ENCODE data around the gene KLLN. TPM values are rescaled to one million over a fixed set of nuclear protein-coding genes. Genes with fewer than 3 reads are reported as not detected.
A peak's percentile ranks its signal among the peaks of the same experiment; 100 is the strongest.
"Not testable (repeated sequence)": the region's sequence is repeated elsewhere in the genome, so short reads cannot be mapped to it uniquely, and the experiment has no call there.

Gene KLLN
- total RNA-seq, 1 experiment from 2014 or later, result 1.4 TPM

- Histone ChIP-seq H4K20me1 (ENCODE audit: insufficient read depth) (peaks cover 10% of the 10 kb centered on the region; the same call in 1 of the 2 replicates), H3K9ac (ENCODE audit: low read length) (peak overlapping the region; percentile 88), H3K9me3 (ENCODE audit: control insufficient read depth in 1 of 2, insufficient read depth in 1 of 2, low read depth in 1 of 2, low read length in 2 of 2) (no peaks in the 10 kb centered on the region), H3K9me2 (ENCODE audit: insufficient read depth) (no peaks in the 10 kb centered on the region), H3K4me1 (ENCODE audit: control insufficient read depth in 1 of 2, insufficient read depth in 2 of 2, low read length in 2 of 2) (peaks cover 14 to 28% of the 10 kb centered on the region in 2 experiments; a peak in 3 of 4 replicates), H2AFZ (ENCODE audit: low read depth, low read length, poor library complexity, severe bottlenecking) (no peak overlapping the region), H3K27ac (ENCODE audit: low read depth, low read length) (peak overlapping the region; percentile 94), H3K4me2 (ENCODE audit: low read length) (peak overlapping the region; percentile 97), H3K36me3 (ENCODE audit: control insufficient read depth in 1 of 2, insufficient read depth in 2 of 2, low read length in 2 of 2) (0 out of 4 replicates have a peak, but pooled peaks cover 0 to 6% of the 10 kb centered on the region in 2 experiments), H3K4me3 (replicated peaks in 1 of 2; ENCODE audit: low read depth in 1 of 2, low read length in 2 of 2) (peak overlapping the region; percentile 84 to 93), H3K79me2 (ENCODE audit: insufficient read depth, low read length) (peaks cover 61% of the 10 kb centered on the region), H3K27me3 (ENCODE audit: insufficient read depth, low read length) (no peaks in the 10 kb centered on the region)
- no peak for ATAC-seq
- CTCF ChIA-PET, result no interaction called here
- no peak for DNase-seq (ENCODE audit: low read depth, low spot score)
- RAD21 ChIA-PET (ENCODE audit: low non-redundant PET in 1 of 2, low total read pairs in 2 of 2, uncharacterized antibody in 2 of 2, unreplicated experiment in 2 of 2), result no interaction called here
- TF ChIP-seq REST (IDR thresholded peaks at IDR 0.05; ENCODE audit: low read depth), result no peak
- TF ChIP-seq SP1 (IDR thresholded peaks at IDR 0.05; ENCODE audit: low read depth), result no peak
- TF ChIP-seq JUND (IDR thresholded peaks at IDR 0.05), result no peak
- no peak for TF ChIP-seq SIN3A (IDR thresholded peaks at IDR 0.05; ENCODE audit: low read depth)
- TF ChIP-seq TCF7L2 (IDR thresholded peaks at IDR 0.05; ENCODE audit: borderline replicate concordance, extremely low read depth, insufficient read depth, insufficient read length), result no peak
- no peak for TF ChIP-seq POLR2A (IDR thresholded peaks at IDR 0.05; ENCODE audit: borderline replicate concordance, extremely low read depth, insufficient read depth, insufficient read length)
- TF ChIP-seq EZH2 (IDR thresholded peaks at IDR 0.05), result no peak
- no peak for TF ChIP-seq ZFX (IDR thresholded peaks at IDR 0.05)
- no peak for TF ChIP-seq ATF3 (IDR thresholded peaks at IDR 0.05)
- no peak for TF ChIP-seq ELF1 (IDR thresholded peaks at IDR 0.05; ENCODE audit: borderline replicate concordance, low read depth)
- no peak for TF ChIP-seq MAX (IDR thresholded peaks at IDR 0.05)
- no peak for TF ChIP-seq ZBTB33 (IDR thresholded peaks at IDR 0.05; ENCODE audit: extremely low read depth, insufficient replicate concordance, low read length)
- intact Hi-C loops (cut with micrococcal nuclease), result loop anchor here (5.0 kb wide), 1 partner anchor 207 kb away; the partner anchor contains the start of gene PAPSS2
- no TSS peak for BruUV-seq (replicated peaks)
- POLR2A ChIA-PET, result no interaction called here
These were observed 1.2 kb upstream of the KLLN start for GRCh38 chr10:87864496-87865059.

GRCh38 chr10:87863951-87864495, 690 bp upstream of the KLLN start:
- intact Hi-C loops (cut with micrococcal nuclease), result loop anchor here (2.0 to 5.0 kb wide), 4 partner anchors 19 to 523 kb away; partner anchors contain the start of genes ATAD1 and PAPSS2
- H3K4me1 ChIP-seq (ENCODE audit: control insufficient read depth in 1 of 2, insufficient read depth in 2 of 2, low read length in 2 of 2), result peaks cover 14 to 28% of the 10 kb centered on the region in 2 experiments; a peak in 3 of 4 replicates
- ChIA-PET POLR2A (interaction anchor here (0.9 to 2.8 kb wide), 3 partner anchors 244 to 524 kb away, joined by 3 to 16 read pairs (median 12); no protein-coding TSS in a partner anchor), RAD21 (ENCODE audit: low non-redundant PET in 1 of 2, low total read pairs in 2 of 2, uncharacterized antibody in 2 of 2, unreplicated experiment in 2 of 2) (interaction anchor here in 1 of 2 experiments (1.5 kb wide), 1 partner anchor 244 kb away, joined by 3 read pairs; no protein-coding TSS in a partner anchor), CTCF (interaction anchor here (2.1 to 3.1 kb wide), 3 partner anchors 244 to 526 kb away, joined by 5 to 20 read pairs (median 12); no protein-coding TSS in a partner anchor)
- peak overlapping the region; percentile 88 for H3K9ac ChIP-seq (ENCODE audit: low read length)
- H3K9me3 ChIP-seq (ENCODE audit: control insufficient read depth in 1 of 2, insufficient read depth in 1 of 2, low read depth in 1 of 2, low read length in 2 of 2); DNase-seq (ENCODE audit: low read depth, low spot score); H3K27me3 ChIP-seq (ENCODE audit: insufficient read depth, low read length); H2AFZ ChIP-seq (ENCODE audit: low read depth, low read length, poor library complexity, severe bottlenecking); H3K9me2 ChIP-seq (ENCODE audit: insufficient read depth); H3K36me3 ChIP-seq (ENCODE audit: control insufficient read depth in 1 of 2, insufficient read depth in 2 of 2, low read length in 2 of 2); BruUV-seq (replicated peaks): not testable (repeated sequence)
- peaks cover 10% of the 10 kb centered on the region; the same call in 1 of the 2 replicates for H4K20me1 ChIP-seq (ENCODE audit: insufficient read depth)
- H3K79me2 ChIP-seq (ENCODE audit: insufficient read depth, low read length), result peaks cover 55% of the 10 kb centered on the region
- H3K4me2 ChIP-seq (ENCODE audit: low read length), result peak overlapping the region; percentile 97
- H3K4me3 ChIP-seq (replicated peaks in 1 of 2; ENCODE audit: low read depth in 1 of 2, low read length in 2 of 2), result peak overlapping the region; percentile 84 to 93
- peak; percentile 1; the same call in 1 of the 2 replicates for ATAC-seq
- H3K27ac ChIP-seq (ENCODE audit: low read depth, low read length), result peak overlapping the region; percentile 94

Data from HCT116 (cell line).